Sigmoid colon (tissue), 7 donors: Measurements from ENCODE around the gene DPCD. TPM values are rescaled to one million over a fixed set of nuclear protein-coding genes. Genes with fewer than 3 reads are reported as not detected.
"Not testable (repeated sequence)": the region's sequence is repeated elsewhere in the genome, so short reads cannot be mapped to it uniquely, and the experiment has no call there.

Experiments used
- DNase-seq: peaks from one replicate; pipeline ENCODE4 v3.0.0-alpha.2; 2019
- H3K27ac ChIP-seq, 4 donors: fragments of 200-600 bp; sonication (generic); one replicate each; pipeline ENCODE4 v1.5.1; 2016 to 2019; ENCODE audit warnings: mild to moderate bottlenecking in 1 of 4
- H3K27me3 ChIP-seq, 3 donors: fragments of 200-600 bp; sonication (generic); one replicate each; pipeline ENCODE4 v1.5.1; 2019; ENCODE audit warnings: mild to moderate bottlenecking in 1 of 3
- H3K36me3 ChIP-seq, 4 donors: fragments of 200-600 bp; sonication (generic); one replicate each; pipeline ENCODE4 v1.5.1; 2016 to 2019
- H3K4me1 ChIP-seq, 4 donors: fragments of 200-600 bp; sonication (generic); one replicate each; pipeline ENCODE4 v1.5.1; 2017 to 2019
- H3K4me3 ChIP-seq, 4 donors: fragments of 200-600 bp; sonication (generic); one replicate each; pipeline ENCODE4 v1.5.1; 2017 to 2019; ENCODE audit warnings: mild to moderate bottlenecking in 2 of 4, moderate library complexity in 1 of 4
- H3K9me3 ChIP-seq, 4 donors: fragments of 200-600 bp in 3 of 4; sonication (generic) in 3 of 4; one replicate each; pipeline versions ENCODE4 v1.5.1 to v1.6.1; 2013 to 2019
- CTCF ChIP-seq, 4 experiments: fragments of 450-650 bp in 3 of 4; fragments of 200-600 bp in 1 of 4; IDR thresholded peaks; one replicate each; pipeline ENCODE4 v1.5.1; 2016 to 2019; ENCODE audit warnings: antibody characterized with exemption in 4 of 4, mild to moderate bottlenecking in 3 of 4, moderate library complexity in 2 of 4
- EP300 ChIP-seq, 4 donors: sonication (generic); formaldehyde crosslinking; IDR thresholded peaks; one replicate each; pipeline ENCODE4 v1.6.1; 2017; ENCODE audit warnings: antibody characterized with exemption in 4 of 4
- POLR2A ChIP-seq, 2 donors: fragments of 450-650 bp; IDR thresholded peaks; one replicate each; pipeline ENCODE4 v1.6.1; 2016; ENCODE audit warnings: antibody characterized with exemption in 2 of 2, mild to moderate bottlenecking in 2 of 2, moderate library complexity in 2 of 2
- POLR2AphosphoS5 ChIP-seq, 4 donors: sonication (generic); formaldehyde crosslinking; IDR thresholded peaks; one replicate each; pipeline ENCODE4 v1.6.1; 2017; ENCODE audit warnings: antibody characterized with exemption in 4 of 4
- WGBS, 2 donors: extraction: QIAGEN DNeasy Blood & Tissue Kit; methylation state at CpG; one replicate each; pipeline ENCODE4 v1.1.7; 2013; 5-methylcytosine and 5-hydroxymethylcytosine counted together
- intact Hi-C: fragments of 100-400 bp; cut with DNase I; formaldehyde crosslinking; loops from one replicate; pipeline ENCODE4 v1.15.1; 2023
- polyA plus RNA-seq, 3 donors: library from polyadenylated mRNA; stranded (reverse); fragments of 200-250 nt; gene quantifications; one replicate each; pipeline ENCODE4 v1.2.3, GENCODE V29; 2013
- total RNA-seq, 4 donors: library from RNA; depleted of rRNA; stranded (reverse); fragments of >200 nt; gene quantifications; one replicate each; pipeline ENCODE4 v1.1.0, GENCODE V29; 2016
- donor health status: healthy with polysubstance abuse.
- donor health status: Bipolar disorder and iron deficiency.
- donor health status: healthy.

Gene DPCD
- total and polyA plus RNA-seq, 7 donors, result 13.2 to 80.2 (median 25.7) TPM

- WGBS, 2 donors, result 89 to 93% methylated on average over 10 of the region's 10 CpGs
- Histone ChIP-seq H3K27me3 (no peaks in the 10 kb centered on the region), H3K4me3 (no peak overlapping the region), H3K9me3 (no peaks in the 10 kb centered on the region), H3K36me3 (peaks cover 8 to 79% (median 22%) of the 10 kb centered on the region in 4 donors), H3K4me1 (no peaks in the 10 kb centered on the region), H3K27ac (no peak overlapping the region)
- intact Hi-C loops, result no loop called here
- TF ChIP-seq EP300 (IDR thresholded peaks at IDR 0.05), result no peak
- TF ChIP-seq CTCF (IDR thresholded peaks at IDR 0.05), result no peak
- TF ChIP-seq POLR2A (IDR thresholded peaks at IDR 0.05), result no peak
- no peak for TF ChIP-seq POLR2AphosphoS5 (IDR thresholded peaks at IDR 0.05)
- DNase-seq, result no peak
Observed at GRCh38 chr10:101580486-101581399, 7.4 kb upstream of the DPCD start.

- Histone ChIP-seq H3K27ac (no peak overlapping the region), H3K4me1 (peaks cover 0 to 28% (median 20%) of the 10 kb centered on the region in 4 donors), H3K4me3 (no peak overlapping the region), H3K9me3 (no peaks in the 10 kb centered on the region), H3K27me3 (no peaks in the 10 kb centered on the region), H3K36me3 (peaks cover 0 to 42% (median 8%) of the 10 kb centered on the region in 4 donors)
- no peak for TF ChIP-seq POLR2AphosphoS5 (IDR thresholded peaks at IDR 0.05)
- no peak for TF ChIP-seq CTCF (IDR thresholded peaks at IDR 0.05)
- no peak for TF ChIP-seq EP300 (IDR thresholded peaks at IDR 0.05)
- no peak for TF ChIP-seq POLR2A (IDR thresholded peaks at IDR 0.05)
- no peak for DNase-seq
- WGBS, 2 donors, result 97% methylated on average over 9 of the region's 9 CpGs
- intact Hi-C loops, result loop anchor here (5.0 kb wide), 2 partner anchors 196 to 234 kb away; partner anchors contain the start of genes BTRC and NPM3
Observed at GRCh38 chr10:101585841-101586240, 2.3 kb upstream of the DPCD start.

- no peak for DNase-seq
- Histone ChIP-seq H3K36me3 (peaks cover 0 to 12% (median 0%) of the 10 kb centered on the region in 4 donors), H3K4me3 (peak overlapping the region; percentile 84 to 96 (median 88)), H3K9me3 (no peaks in the 10 kb centered on the region), H3K27me3 (no peaks in the 10 kb centered on the region), H3K27ac (no peak overlapping the region), H3K4me1 (peaks cover 0 to 28% (median 20%) of the 10 kb centered on the region in 4 donors)
- WGBS, 2 donors, result 72 to 83% methylated on average over 5 of the region's 5 CpGs
- intact Hi-C loops, result loop anchor here (5.0 kb wide), 2 partner anchors 193 to 237 kb away; partner anchors contain the start of genes BTRC and NPM3
- TF ChIP-seq CTCF (IDR thresholded peaks at IDR 0.05) (no peak), POLR2A (IDR thresholded peaks at IDR 0.05) (no peak), EP300 (IDR thresholded peaks at IDR 0.05) (no peak), POLR2AphosphoS5 (IDR thresholded peaks at IDR 0.05) (no peak)
Observed at GRCh38 chr10:101588879-101589278, 758 bp downstream of the DPCD start.

DNA sequence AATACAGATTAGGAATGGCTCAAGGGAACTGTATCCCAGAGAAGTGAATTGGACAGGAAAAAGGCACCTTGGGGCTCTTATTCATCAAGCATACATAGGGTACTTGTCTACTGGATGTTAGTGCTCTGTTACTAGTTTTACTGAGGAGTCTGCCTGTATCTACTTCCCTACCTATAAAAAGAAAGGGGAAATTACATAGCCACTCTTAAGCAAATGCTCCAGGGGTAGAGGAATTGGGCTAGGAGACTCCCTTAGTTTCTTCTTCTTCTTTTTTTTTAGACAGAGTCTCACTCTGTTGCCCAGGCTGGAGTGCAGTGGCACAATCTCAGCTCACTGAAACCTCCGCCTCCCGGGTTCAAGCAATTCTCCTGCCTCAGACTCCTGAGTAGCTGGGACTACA, 5.2 kb downstream of the DPCD start:
- DNase-seq, H3K9me3 ChIP-seq, H3K27me3 ChIP-seq, H3K27ac ChIP-seq, H3K4me3 ChIP-seq, intact Hi-C loops: not testable (repeated sequence)
- peaks cover 0 to 14% (median 0%) of the 10 kb centered on the region in 4 donors for H3K36me3 ChIP-seq
- 66 to 88% methylated on average over 2 of the region's 2 CpGs for WGBS, 2 donors
- peaks cover 0 to 10% (median 8%) of the 10 kb centered on the region in 4 donors for H3K4me1 ChIP-seq

GRCh38 chr10:101595591-101596433, 7.7 kb downstream of the DPCD start:
- Histone ChIP-seq H3K4me3 (no peak overlapping the region), H3K27ac (no peak overlapping the region), H3K4me1 (no peaks in the 10 kb centered on the region), H3K36me3 (peaks cover 0 to 14% (median 0%) of the 10 kb centered on the region in 4 donors), H3K9me3 (no peaks in the 10 kb centered on the region), H3K27me3 (no peaks in the 10 kb centered on the region)
- intact Hi-C loops, result no loop called here
- WGBS, 2 donors, result 65 to 81% methylated on average over 13 of the region's 13 CpGs
- DNase-seq, result no peak
- TF ChIP-seq POLR2AphosphoS5 (IDR thresholded peaks at IDR 0.05) (no peak), EP300 (IDR thresholded peaks at IDR 0.05) (no peak), CTCF (IDR thresholded peaks at IDR 0.05) (no peak), POLR2A (IDR thresholded peaks at IDR 0.05) (no peak)
